Right lung (tissue), 10 donors: Measurements from ENCODE around the gene SPIRE1. TPM values are rescaled to one million over a fixed set of nuclear protein-coding genes. Genes with fewer than 3 reads are reported as not detected.
A peak's percentile ranks its signal among the peaks of the same experiment; 100 is the strongest.

ENCODE experiments used
- DNase-seq, 2 donors: peaks; one replicate each; pipeline ENCODE4 v3.0.0-alpha.2; 2013
- long read RNA-seq, 8 donors: transcript quantifications; one replicate each; lab custom pipeline, GENCODE V29; 2026
- polyA plus RNA-seq, 5 donors: library from polyadenylated mRNA; unstranded; fragments of 120-200 nt; gene quantifications; one replicate each; pipeline versions ENCODE4 v1.2.1 to v1.2.3, GENCODE V29; 2013; ENCODE audit warnings: inconsistent platforms in 1 of 5, low replicate concordance in 1 of 5; ENCODE audit not compliant: insufficient read length in 5 of 5, insufficient read depth in 1 of 5

The SPIRE1 gene
- 10 to 100 TPM; 11.2 to 15.2 (median 14.3) TPM for polyA plus RNA-seq
- long read RNA-seq, donor 1, full-length matches to known transcripts: 2 of 13 reads
- long read RNA-seq, donor 1, partial matches to known transcripts: 11 of 13 reads
- long read RNA-seq, donor 1, other reads (novel, unspliced or antisense): 0 of 13 reads
- long read RNA-seq, donor 2, full-length matches to known transcripts: 2 of 2 reads
- long read RNA-seq, donor 2, partial matches to known transcripts: 0 of 2 reads
- long read RNA-seq, donor 2, other reads (novel, unspliced or antisense): 0 of 2 reads
- long read RNA-seq, donor 3: 0 reads
- long read RNA-seq, donor 4: 0 reads
- long read RNA-seq, donor 5: 0 reads
- long read RNA-seq, donor 6: 0 reads
- long read RNA-seq, donor 7, full-length matches to known transcripts: 4 of 4 reads
- long read RNA-seq, donor 7, partial matches to known transcripts: 0 of 4 reads
- long read RNA-seq, donor 7, other reads (novel, unspliced or antisense): 0 of 4 reads
- long read RNA-seq, donor 8: 0 reads

GRCh38 chr18:12657684-12658425 is at the start of gene SPIRE1:
SPIRE1 (minus strand) TSS chr18:12658107; CDS start chr18:12657866, 241 bp downstream.
- peak; percentile 50 to 57 for DNase-seq

- no peak for DNase-seq
Observed at GRCh38 chr18:12703664-12704063, 45.8 kb upstream of the SPIRE1 start.

- DNase-seq: no peak
Observed at GRCh38 chr18:12703096-12703567, 45.2 kb upstream of the SPIRE1 start.

- peak; percentile 90 to 93 for DNase-seq
Observed at GRCh38 chr18:12702221-12703095, 44.6 kb upstream of the SPIRE1 start, which contains the start of the genes CEP76 and PSMG2. CEP76 (minus strand) TSS chr18:12702723; CDS start chr18:12702548, 175 bp downstream. PSMG2 (plus strand) TSS chr18:12703042; CDS start chr18:12703108, 66 bp downstream.

- no peak for DNase-seq
Observed at GRCh38 chr18:12701161-12701560, 43.3 kb upstream of the SPIRE1 start.

GRCh38 chr18:12699747-12700146 is 41.8 kb upstream of the SPIRE1 start:
- DNase-seq: no peak

GRCh38 chr18:12694032-12694431 is 36.1 kb upstream of the SPIRE1 start:
- DNase-seq: no peak

- no peak for DNase-seq
Observed at GRCh38 chr18:12692206-12692605, 34.3 kb upstream of the SPIRE1 start.

- no peak for DNase-seq
Observed at GRCh38 chr18:12689256-12689850, 31.4 kb upstream of the SPIRE1 start.

- no peak for DNase-seq
Observed at GRCh38 chr18:12686100-12686499, 28.2 kb upstream of the SPIRE1 start.

- no peak for DNase-seq
Observed at GRCh38 chr18:12679183-12679786, 21.4 kb upstream of the SPIRE1 start.

- no peak for DNase-seq
Observed at GRCh38 chr18:12668041-12668440, 10.1 kb upstream of the SPIRE1 start.

GRCh38 chr18:12659904-12660605 is 2.1 kb upstream of the SPIRE1 start:
- DNase-seq: peak; percentile 39 to 63

- DNase-seq: no peak
Observed at GRCh38 chr18:12658426-12659138, 675 bp upstream of the SPIRE1 start.

- DNase-seq: peak; percentile 60 to 70
Observed at GRCh38 chr18:12656938-12657683, 796 bp downstream of the SPIRE1 start.

GRCh38 chr18:12656605-12656937 is 1.3 kb downstream of the SPIRE1 start:
- DNase-seq: no peak

GRCh38 chr18:12654971-12655370 is 2.9 kb downstream of the SPIRE1 start:
- DNase-seq: no peak

GRCh38 chr18:12652861-12653401 is 5.0 kb downstream of the SPIRE1 start:
- DNase-seq: no peak
